ENCODE results near the gene SND1.

SND1 gene

GRCh38 chr7:127840226-127840951, 188.4 kb downstream of the SND1 start:
- no peak overlapping the region for H3K4me3 ChIP-seq (ENCODE audit: low read depth, low read length)
- no peak for TF ChIP-seq CTCF (IDR thresholded peaks at IDR 0.05; ENCODE audit: insufficient read depth, low read depth, low read length, missing control alignments)
- DNase-seq (ENCODE audit: low read depth) = no peak

- no peak for DNase-seq (ENCODE audit: low read depth)
- TF ChIP-seq CTCF (IDR thresholded peaks at IDR 0.05; ENCODE audit: insufficient read depth, low read depth, low read length, missing control alignments) = no peak
- H3K4me3 ChIP-seq (ENCODE audit: low read depth, low read length) = no peak overlapping the region
These were observed 192.2 kb downstream of the SND1 start for GRCh38 chr7:127844165-127844564.

GRCh38 chr7:127844707-127845331, 192.8 kb downstream of the SND1 start:
- no peak overlapping the region for H3K4me3 ChIP-seq (ENCODE audit: low read depth, low read length)
- no peak for DNase-seq (ENCODE audit: low read depth)
- no peak for TF ChIP-seq CTCF (IDR thresholded peaks at IDR 0.05; ENCODE audit: insufficient read depth, low read depth, low read length, missing control alignments)

DNA sequence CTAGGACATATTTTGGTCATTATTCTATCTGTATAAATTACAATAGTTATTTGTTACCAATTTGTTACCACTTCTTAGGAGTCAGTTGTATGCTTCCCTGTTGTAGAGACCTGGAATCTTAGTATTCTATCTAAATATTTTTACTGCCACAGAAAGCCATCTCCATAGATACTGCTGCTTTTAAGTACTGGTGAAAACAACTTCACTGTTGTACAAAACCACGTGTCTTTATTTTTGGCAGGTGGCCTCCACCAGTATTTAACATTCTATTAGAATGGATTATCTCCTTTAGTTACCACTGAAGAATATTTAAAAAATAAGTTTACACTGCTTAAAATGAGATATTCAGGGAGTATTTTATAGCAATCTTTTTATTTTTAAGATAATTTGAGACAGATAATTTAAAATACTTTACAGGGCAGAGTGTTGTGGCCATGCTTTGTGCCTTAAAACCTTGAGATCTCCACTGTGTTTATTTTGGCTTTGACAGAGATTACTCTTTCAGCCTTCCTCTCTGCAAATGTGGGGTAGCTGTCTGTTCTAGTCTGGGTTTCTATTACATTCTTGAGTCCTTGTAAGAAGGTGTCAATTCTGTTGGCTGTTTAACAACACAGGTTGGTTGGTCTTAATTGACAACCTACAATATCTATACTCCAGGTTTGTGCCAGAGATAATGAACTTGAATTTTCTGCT, 193.7 kb downstream of the SND1 start:
- H3K4me3 ChIP-seq (ENCODE audit: low read depth, low read length) = no peak overlapping the region
- DNase-seq (ENCODE audit: low read depth) = no peak
- no peak for TF ChIP-seq CTCF (IDR thresholded peaks at IDR 0.05; ENCODE audit: insufficient read depth, low read depth, low read length, missing control alignments)

DNA sequence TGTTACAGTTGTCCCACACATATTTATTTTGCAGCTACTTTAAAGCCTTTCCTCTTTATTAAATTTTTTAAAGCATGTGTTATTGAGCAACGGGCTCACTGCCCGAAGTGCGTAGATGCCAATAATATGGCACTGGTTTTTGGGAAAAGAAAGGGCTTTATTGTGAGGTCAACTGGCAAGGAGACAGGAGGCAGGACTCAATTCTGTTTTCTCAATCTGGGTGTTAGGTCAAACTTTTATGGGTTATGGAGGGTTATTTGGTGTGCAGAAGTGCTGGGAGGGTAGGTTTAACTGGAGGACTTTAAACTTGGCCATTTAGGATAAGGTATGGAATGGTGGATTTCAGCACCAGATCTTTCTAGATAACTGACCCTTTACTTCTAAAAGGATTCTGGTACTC, 195.6 kb downstream of the SND1 start:
- no peak for DNase-seq (ENCODE audit: low read depth)
- no peak for TF ChIP-seq CTCF (IDR thresholded peaks at IDR 0.05; ENCODE audit: insufficient read depth, low read depth, low read length, missing control alignments)
- no peak overlapping the region for H3K4me3 ChIP-seq (ENCODE audit: low read depth, low read length)

- H3K4me3 ChIP-seq (ENCODE audit: low read depth, low read length) = no peak overlapping the region
- TF ChIP-seq CTCF (IDR thresholded peaks at IDR 0.05; ENCODE audit: insufficient read depth, low read depth, low read length, missing control alignments) = no peak
- DNase-seq (ENCODE audit: low read depth) = no peak
These were observed 196.2 kb downstream of the SND1 start for GRCh38 chr7:127848241-127848640.
